BLaER1 treated with 17β-estradiol and CSF1 and Interleukin-3, amounts not matched to agents 10 nM and 100 nM (cell line): ENCODE data around the gene RPS6KA2.

Experiments
- H3K27ac ChIP-seq, 11 experiments: shearing (Covaris generic); formaldehyde crosslinking; 2 replicates each; pipeline ENCODE4 v1.8.1; 2022
- H3K27me3 ChIP-seq, 11 experiments: shearing (Covaris generic); formaldehyde crosslinking; 2 replicates each; pipeline ENCODE4 v1.8.1; 2022
- H3K36me3 ChIP-seq, 11 experiments: shearing (Covaris generic); formaldehyde crosslinking; 2 replicates each; pipeline ENCODE4 v1.8.1; 2022
- H3K4me1 ChIP-seq, 10 experiments: shearing (Covaris generic); formaldehyde crosslinking; 2 replicates each; pipeline ENCODE4 v1.8.1; 2022
- H3K4me2 ChIP-seq, 11 experiments: shearing (Covaris generic); formaldehyde crosslinking; 2 replicates each; pipeline ENCODE4 v1.8.1; 2022
- H3K4me3 ChIP-seq, 10 experiments: shearing (Covaris generic); formaldehyde crosslinking; 2 replicates each; pipeline ENCODE4 v1.8.1; 2022
- H3K9ac ChIP-seq, 11 experiments: shearing (Covaris generic); formaldehyde crosslinking; 2 replicates each; pipeline ENCODE4 v1.8.1; 2022
- H3K9me3 ChIP-seq, 11 experiments: shearing (Covaris generic); formaldehyde crosslinking; replicated peaks in 1 of 11; 2 replicates each; pipeline ENCODE4 v1.8.1; 2022
- H4K20me1 ChIP-seq, 11 experiments: shearing (Covaris generic); formaldehyde crosslinking; 2 replicates each; pipeline ENCODE4 v1.8.1; 2022
- Cebpa-rat ChIP-seq, 11 experiments: shearing (Covaris generic); IDR thresholded peaks; 2 replicates each; pipeline ENCODE4 v1.8.1; 2022

The RPS6KA2 gene

GRCh38 chr6:166526937-166527336 is 100.1 kb downstream of the RPS6KA2 start:
- TF ChIP-seq Cebpa-rat (IDR thresholded peaks at IDR 0.05), result no peak
- Histone ChIP-seq H3K36me3 (peaks cover 0 to 43% (median 0%) of the 10 kb centered on the region in 11 experiments; a peak in 5 of 22 replicates), H3K9ac (no peak overlapping the region), H4K20me1 (no peaks in the 10 kb centered on the region; a peak in 1 of 22 replicates), H3K4me2 (no peak overlapping the region), H3K9me3 (peaks cover 0 to 9% (median 0%) of the 10 kb centered on the region in 11 experiments; a peak in 4 of 22 replicates), H3K27ac (no peak overlapping the region), H3K4me1 (no peaks in the 10 kb centered on the region), H3K27me3 (no peaks in the 10 kb centered on the region), H3K4me3 (no peak overlapping the region)

- H4K20me1 ChIP-seq, result no peaks in the 10 kb centered on the region; a peak in 1 of 22 replicates
- no peak for TF ChIP-seq Cebpa-rat (IDR thresholded peaks at IDR 0.05)
- no peaks in the 10 kb centered on the region for H3K4me1 ChIP-seq
- H3K27ac ChIP-seq, result no peak overlapping the region
- no peak overlapping the region for H3K4me2 ChIP-seq
- H3K27me3 ChIP-seq, result no peaks in the 10 kb centered on the region
- H3K9me3 ChIP-seq, result peaks cover 0 to 22% (median 7%) of the 10 kb centered on the region in 11 experiments; a peak in 9 of 22 replicates
- peaks cover 0 to 34% (median 0%) of the 10 kb centered on the region in 11 experiments; a peak in 5 of 22 replicates for H3K36me3 ChIP-seq
- H3K4me3 ChIP-seq, result no peak overlapping the region
- H3K9ac ChIP-seq, result no peak overlapping the region
These were observed 101.5 kb downstream of the RPS6KA2 start for GRCh38 chr6:166525567-166525966.

DNA sequence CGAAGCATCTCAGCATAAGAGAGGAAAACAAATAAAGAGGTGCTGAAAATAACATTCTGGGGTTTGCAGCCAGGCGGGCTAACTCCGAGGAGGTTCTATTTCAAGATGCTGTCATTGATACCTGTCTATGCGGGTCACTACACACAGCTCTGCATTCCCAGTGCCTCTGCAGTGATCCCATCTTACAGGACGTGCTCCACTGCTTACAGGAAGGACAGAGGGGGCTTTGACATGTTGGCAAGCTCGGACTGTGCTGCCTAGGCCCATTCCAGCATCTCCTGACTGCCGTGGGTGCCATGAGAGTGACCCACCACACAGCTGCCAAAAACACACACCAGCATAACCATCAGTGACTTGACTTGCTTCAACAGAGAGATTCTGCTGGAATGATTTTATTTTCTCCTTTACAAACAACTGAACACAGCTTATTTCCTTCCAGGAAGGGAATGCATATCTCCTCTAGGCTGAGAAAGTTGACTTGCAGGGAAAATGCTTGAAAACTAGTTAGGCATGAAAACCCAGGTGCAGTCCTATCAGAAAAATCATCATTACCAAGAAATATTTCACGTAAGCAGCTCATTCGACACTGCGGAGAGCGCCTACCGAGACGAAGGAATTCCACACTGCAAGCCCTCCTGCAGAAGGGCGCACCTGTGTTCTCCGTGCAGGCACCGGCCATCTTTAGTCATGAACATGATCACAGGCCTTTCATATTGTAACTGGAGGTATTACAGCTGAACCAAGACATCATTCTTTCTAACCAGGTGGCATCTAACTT is 103.1 kb downstream of the RPS6KA2 start:
- Histone ChIP-seq H3K27me3 (no peaks in the 10 kb centered on the region), H3K9ac (no peak overlapping the region), H3K9me3 (peaks cover 5 to 37% (median 13%) of the 10 kb centered on the region in 11 experiments; a peak in 16 of 22 replicates), H3K4me1 (no peaks in the 10 kb centered on the region), H4K20me1 (no peaks in the 10 kb centered on the region; a peak in 1 of 22 replicates), H3K4me3 (no peak overlapping the region), H3K4me2 (no peak overlapping the region), H3K27ac (no peak overlapping the region), H3K36me3 (peaks cover 0 to 23% (median 0%) of the 10 kb centered on the region in 11 experiments; a peak in 5 of 22 replicates)
- TF ChIP-seq Cebpa-rat (IDR thresholded peaks at IDR 0.05), result no peak

- no peak for TF ChIP-seq Cebpa-rat (IDR thresholded peaks at IDR 0.05)
- Histone ChIP-seq H3K9me3 (peaks cover 20 to 48% (median 30%) of the 10 kb centered on the region in 11 experiments), H3K27ac (no peak overlapping the region), H3K4me3 (no peak overlapping the region), H3K36me3 (peaks cover 0 to 23% (median 4%) of the 10 kb centered on the region in 11 experiments; a peak in 10 of 22 replicates), H3K4me2 (no peak overlapping the region), H3K4me1 (peaks cover 0 to 7% (median 5%) of the 10 kb centered on the region in 10 experiments; a peak in 16 of 20 replicates), H4K20me1 (no peaks in the 10 kb centered on the region; a peak in 1 of 22 replicates), H3K27me3 (no peaks in the 10 kb centered on the region), H3K9ac (no peak overlapping the region)
These were observed 105.9 kb downstream of the RPS6KA2 start for GRCh38 chr6:166520905-166521834.

DNA sequence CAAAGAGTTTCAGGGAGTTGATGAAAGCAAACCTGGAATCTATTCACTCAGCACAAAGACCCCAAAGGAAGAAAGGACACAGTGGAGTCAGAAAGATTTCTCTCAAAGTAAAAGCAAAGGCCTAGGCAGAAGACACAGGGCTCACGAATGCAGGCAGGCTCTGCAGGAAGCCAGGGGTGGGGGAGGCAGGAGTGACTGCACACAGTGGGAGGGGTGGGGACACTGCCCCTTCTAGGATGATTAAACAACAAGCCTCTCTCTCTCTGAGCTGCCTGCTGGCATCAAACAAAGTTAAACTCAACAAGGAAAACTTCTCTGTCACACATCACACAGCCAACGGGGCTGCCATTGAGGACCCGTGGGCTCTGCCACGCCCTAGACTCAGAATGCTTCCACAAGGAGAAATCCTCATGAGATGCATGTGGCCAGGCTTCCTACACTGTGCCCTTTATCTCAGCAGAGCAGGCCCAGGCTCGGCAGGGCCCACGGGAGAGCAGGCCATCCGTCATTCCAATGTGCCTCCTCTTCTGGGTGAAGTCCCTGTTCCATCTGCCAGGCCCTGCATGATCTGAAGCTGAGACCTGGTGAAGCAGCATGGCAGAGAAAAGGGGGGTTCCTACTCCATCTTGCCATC is 110.7 kb downstream of the RPS6KA2 start:
- H3K9me3 ChIP-seq, result peaks cover 20 to 44% (median 30%) of the 10 kb centered on the region in 11 experiments
- no peaks in the 10 kb centered on the region for H3K27me3 ChIP-seq
- H3K27ac ChIP-seq, result peak overlapping the region in 5 of 11 experiments; percentile 11 to 84 (median 77); a peak in 9 of 22 replicates
- peaks cover 5 to 49% (median 39%) of the 10 kb centered on the region in 10 experiments; a peak in 18 of 20 replicates for H3K4me1 ChIP-seq
- TF ChIP-seq Cebpa-rat (IDR thresholded peaks at IDR 0.05), result no peak
- no peaks in the 10 kb centered on the region for H4K20me1 ChIP-seq
- peaks cover 0 to 17% (median 4%) of the 10 kb centered on the region in 11 experiments; a peak in 9 of 22 replicates for H3K36me3 ChIP-seq
- peak overlapping the region in 3 of 11 experiments; percentile 39 to 65 (median 52); a peak in 4 of 22 replicates for H3K9ac ChIP-seq
- H3K4me2 ChIP-seq, result peak overlapping the region in 10 of 11 experiments; percentile 5 to 78 (median 60); a peak in 18 of 22 replicates
- no peak overlapping the region for H3K4me3 ChIP-seq

- Histone ChIP-seq H3K27ac (peak overlapping the region in 7 of 11 experiments; percentile 15 to 84 (median 70); a peak in 12 of 22 replicates), H3K4me1 (peaks cover 5 to 49% (median 39%) of the 10 kb centered on the region in 10 experiments; a peak in 18 of 20 replicates), H3K4me2 (peak overlapping the region; percentile 5 to 78 (median 59); a peak in 19 of 22 replicates), H3K36me3 (peaks cover 0 to 21% (median 4%) of the 10 kb centered on the region in 11 experiments; a peak in 9 of 22 replicates), H3K9ac (peak overlapping the region in 5 of 11 experiments; percentile 15 to 69 (median 52); a peak in 9 of 22 replicates), H3K4me3 (no peak overlapping the region), H3K9me3 (peaks cover 20 to 34% (median 26%) of the 10 kb centered on the region in 11 experiments), H3K27me3 (no peaks in the 10 kb centered on the region), H4K20me1 (no peaks in the 10 kb centered on the region)
- TF ChIP-seq Cebpa-rat (IDR thresholded peaks at IDR 0.05), result peak in 3 of 11 experiments; percentile 73 to 90 (median 82); a peak in 8 of 22 replicates
These were observed 111.8 kb downstream of the RPS6KA2 start for GRCh38 chr6:166515072-166515810.

DNA sequence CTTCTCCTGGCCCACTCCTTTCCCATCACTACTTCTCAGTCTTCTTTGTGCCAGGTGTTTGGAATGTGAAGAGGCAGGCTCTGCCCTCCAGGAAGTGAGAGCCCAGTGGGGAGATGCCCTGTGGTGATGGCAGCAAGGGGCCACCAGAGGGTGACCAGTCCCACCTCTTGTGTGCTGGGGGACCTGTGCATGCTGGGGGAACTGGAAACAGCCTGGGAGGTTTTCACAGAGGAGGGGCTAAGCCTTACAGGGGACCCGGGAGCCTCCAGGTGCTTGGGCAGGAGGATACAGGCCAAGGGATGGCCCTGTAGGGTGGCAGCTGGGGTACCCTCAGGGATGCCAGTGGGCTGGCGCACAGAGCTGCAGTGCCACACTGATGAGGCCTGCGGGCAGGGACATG is 112.9 kb downstream of the RPS6KA2 start:
- H3K36me3 ChIP-seq, result peaks cover 0 to 27% (median 4%) of the 10 kb centered on the region in 11 experiments; a peak in 9 of 22 replicates
- peaks cover 5 to 49% (median 39%) of the 10 kb centered on the region in 10 experiments; a peak in 18 of 20 replicates for H3K4me1 ChIP-seq
- no peak overlapping the region for H3K4me3 ChIP-seq
- H4K20me1 ChIP-seq, result no peaks in the 10 kb centered on the region
- H3K27ac ChIP-seq, result peak overlapping the region in 5 of 11 experiments; percentile 8 to 84 (median 67); a peak in 8 of 22 replicates
- peak overlapping the region in 3 of 11 experiments; percentile 9 to 22 (median 16); a peak in 3 of 22 replicates for H3K9ac ChIP-seq
- no peak for TF ChIP-seq Cebpa-rat (IDR thresholded peaks at IDR 0.05)
- H3K4me2 ChIP-seq, result peak overlapping the region in 8 of 11 experiments; percentile 45 to 78 (median 60); a peak in 14 of 22 replicates
- peaks cover 17 to 23% (median 21%) of the 10 kb centered on the region in 11 experiments for H3K9me3 ChIP-seq
- H3K27me3 ChIP-seq, result no peaks in the 10 kb centered on the region
